Measurements from ENCODE around the gene C3orf20. TPM values are rescaled to one million over a fixed set of nuclear protein-coding genes. Genes with fewer than 3 reads are reported as not detected.

The C3orf20 gene
- total and polyA plus RNA-seq, 2 of the 4 experiments (the other 2 are of a cell fraction): not detected

GRCh38 chr3:14741510-14741909 lies 66.6 kb downstream of the C3orf20 start:
- no peak overlapping the region for H3K27ac ChIP-seq (ENCODE audit: insufficient read depth, low read length)
- no peak overlapping the region for H2AK9ac ChIP-seq (replicated peaks; ENCODE audit: low read depth, low read length, poor library complexity)
- H2BK5ac ChIP-seq (ENCODE audit: low read depth, low read length, poor library complexity, severe bottlenecking): no peak overlapping the region
- DNase-seq (no peak), ATAC-seq (ENCODE audit: low read depth) (no peak)
- no peak overlapping the region for H2AFZ ChIP-seq (replicated peaks; ENCODE audit: low read length, poor library complexity)
- dilution Hi-C loops (cut with HindIII; ENCODE audit: low sequenced_read_pairs, unreplicated experiment): no loop called here
- H3K4me2 ChIP-seq (ENCODE audit: low read depth, low read length): no peak overlapping the region
- H4K5ac ChIP-seq (ENCODE audit: low read depth, low read length): no peak overlapping the region
- H3K4me1 ChIP-seq (ENCODE audit: control insufficient read depth, insufficient read depth, low read length): no peaks in the 10 kb centered on the region
- H3K27me3 ChIP-seq (ENCODE audit: control insufficient read depth, insufficient read depth, low read length): 0 out of 2 replicates have a peak, but pooled peaks cover 1% of the 10 kb centered on the region
- no peaks in the 10 kb centered on the region for H3K36me3 ChIP-seq (ENCODE audit: control insufficient read depth, insufficient read depth, low read length)
- WGBS, 2 experiments (ENCODE audit: extremely low coverage in 2 of 2, insufficient read length in 1 of 2): no CpG with 5 or more reads among the region's 2 CpGs
- H3K56ac ChIP-seq (ENCODE audit: extremely low read depth, insufficient read depth, low read length): no peak overlapping the region
- H3K18ac ChIP-seq (ENCODE audit: low read depth, low read length): no peak overlapping the region
- H3K9ac ChIP-seq (ENCODE audit: low read depth, low read length): no peak overlapping the region
- no peak overlapping the region for H3K23ac ChIP-seq (ENCODE audit: low read depth, low read length)
- intact Hi-C loops (cut with micrococcal nuclease): loop anchor here (5.0 kb wide), 1 partner anchor 811 kb away; no protein-coding TSS in a partner anchor
- H3K9me3 ChIP-seq (ENCODE audit: control insufficient read depth, insufficient read depth, low read length): no peaks in the 10 kb centered on the region
- in situ Hi-C loops (cut with MboI; ENCODE audit: low sequenced_read_pairs): no loop called here
- H3K79me1 ChIP-seq (ENCODE audit: low read depth in 1 of 2, low read length in 2 of 2): no peaks in the 10 kb centered on the region
- ChIA-PET CTCF (no interaction called here), POLR2A (ENCODE audit: unreplicated experiment) (no interaction called here)
- no peak overlapping the region for H3K4me3 ChIP-seq (ENCODE audit: insufficient read depth, low read depth, low read length)
- no peak overlapping the region for H4K8ac ChIP-seq (ENCODE audit: low read depth in 2 of 2, low read length in 2 of 2)
- no peak overlapping the region for H3K14ac ChIP-seq (replicated peaks; ENCODE audit: low read depth, low read length)
- no peak overlapping the region for H4K91ac ChIP-seq (ENCODE audit: insufficient read depth, low read depth, low read length)
- H4K20me1 ChIP-seq (ENCODE audit: insufficient read depth, low read length): no peaks in the 10 kb centered on the region
- no peaks in the 10 kb centered on the region for H3K9me1 ChIP-seq (ENCODE audit: insufficient read depth, low read length)
- no peak overlapping the region for H2BK20ac ChIP-seq (ENCODE audit: low read depth, low read length)
- H2AK5ac ChIP-seq (ENCODE audit: low read depth, low read length): no peak overlapping the region
- no TSS peak for BruUV-seq (replicated peaks)
- H3K4ac ChIP-seq (ENCODE audit: low read depth, low read length): no peak overlapping the region
- H2BK120ac ChIP-seq (ENCODE audit: low read depth, low read length): no peak overlapping the region
- H2BK15ac ChIP-seq (ENCODE audit: low read depth, low read length): no peak overlapping the region
- TF ChIP-seq RCOR1 (IDR thresholded peaks at IDR 0.05; ENCODE audit: insufficient replicate concordance, low read length) (no peak), MXI1 (IDR thresholded peaks at IDR 0.05; ENCODE audit: borderline replicate concordance, low read depth, low read length) (no peak), SMC3 (IDR thresholded peaks at IDR 0.05; ENCODE audit: low read depth, low read length) (no peak), FOS (IDR thresholded peaks at IDR 0.05; ENCODE audit: low read depth, low read length) (no peak), MAFK (IDR thresholded peaks at IDR 0.05; ENCODE audit: low read depth, low read length) (no peak), BHLHE40 (IDR thresholded peaks at IDR 0.05; ENCODE audit: low read depth, low read length) (no peak), RAD21 (IDR thresholded peaks at IDR 0.05; ENCODE audit: low read length) (no peak), MAZ (IDR thresholded peaks at IDR 0.05; ENCODE audit: borderline replicate concordance, low read depth, low read length) (no peak), RFX5 (IDR thresholded peaks at IDR 0.05; ENCODE audit: low read depth, low read length) (no peak)
- TF ChIP-seq, protein P1, sequence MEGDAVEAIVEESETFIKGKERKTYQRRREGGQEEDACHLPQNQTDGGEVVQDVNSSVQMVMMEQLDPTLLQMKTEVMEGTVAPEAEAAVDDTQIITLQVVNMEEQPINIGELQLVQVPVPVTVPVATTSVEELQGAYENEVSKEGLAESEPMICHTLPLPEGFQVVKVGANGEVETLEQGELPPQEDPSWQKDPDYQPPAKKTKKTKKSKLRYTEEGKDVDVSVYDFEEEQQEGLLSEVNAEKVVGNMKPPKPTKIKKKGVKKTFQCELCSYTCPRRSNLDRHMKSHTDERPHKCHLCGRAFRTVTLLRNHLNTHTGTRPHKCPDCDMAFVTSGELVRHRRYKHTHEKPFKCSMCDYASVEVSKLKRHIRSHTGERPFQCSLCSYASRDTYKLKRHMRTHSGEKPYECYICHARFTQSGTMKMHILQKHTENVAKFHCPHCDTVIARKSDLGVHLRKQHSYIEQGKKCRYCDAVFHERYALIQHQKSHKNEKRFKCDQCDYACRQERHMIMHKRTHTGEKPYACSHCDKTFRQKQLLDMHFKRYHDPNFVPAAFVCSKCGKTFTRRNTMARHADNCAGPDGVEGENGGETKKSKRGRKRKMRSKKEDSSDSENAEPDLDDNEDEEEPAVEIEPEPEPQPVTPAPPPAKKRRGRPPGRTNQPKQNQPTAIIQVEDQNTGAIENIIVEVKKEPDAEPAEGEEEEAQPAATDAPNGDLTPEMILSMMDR (conservative IDR thresholded peaks at IDR 0.05; ENCODE audit: low read depth, low read length): no peak
